Measurements from ENCODE around the gene NKRF. TPM values are rescaled to one million over a fixed set of nuclear protein-coding genes. Genes with fewer than 3 reads are reported as not detected.

Gene NKRF
- total RNA-seq, 6 donors from 2014 or later = 3.9 to 10.5 (median 7.0) TPM

GRCh38 chrX:119624417-119624816, 18.2 kb upstream of the NKRF start:
- Histone ChIP-seq H3K4me1 (no peaks in the 10 kb centered on the region), H3K4me3 (no peak overlapping the region), H3K36me3 (peaks cover 0 to 3% (median 0%) of the 10 kb centered on the region in 4 donors), H3K9me3 (no peaks in the 10 kb centered on the region), H3K27me3 (no peaks in the 10 kb centered on the region), H3K27ac (no peak overlapping the region)
- DNase-seq = no peak
- WGBS, 2 donors = 92 to 95% methylated on average over 6 to 11 of the region's 11 CpGs
- no peak for ATAC-seq (ENCODE audit: low FRiP score in 2 of 2)
- TF ChIP-seq EP300 (IDR thresholded peaks at IDR 0.05) = no peak
- TF ChIP-seq POLR2AphosphoS5 (IDR thresholded peaks at IDR 0.05) = no peak
- no peak for TF ChIP-seq POLR2A (IDR thresholded peaks at IDR 0.05)
- TF ChIP-seq CTCF (IDR thresholded peaks at IDR 0.05) = no peak

GRCh38 chrX:119622356-119623232, 16.4 kb upstream of the NKRF start:
- H3K4me1 ChIP-seq = no peaks in the 10 kb centered on the region
- TF ChIP-seq EP300 (IDR thresholded peaks at IDR 0.05) = no peak
- no peak for TF ChIP-seq CTCF (IDR thresholded peaks at IDR 0.05)
- TF ChIP-seq POLR2A (IDR thresholded peaks at IDR 0.05) = no peak
- no peak for TF ChIP-seq POLR2AphosphoS5 (IDR thresholded peaks at IDR 0.05)
- 43 to 68% methylated on average over 2 to 9 of the region's 9 CpGs for WGBS, 2 donors
- DNase-seq (peak in 1 of 2 donors; percentile 24), ATAC-seq (ENCODE audit: low FRiP score in 2 of 2) (peak in 1 of 2 donors; percentile 43)
- no peaks in the 10 kb centered on the region for H3K36me3 ChIP-seq
- no peaks in the 10 kb centered on the region for H3K9me3 ChIP-seq
- no peak overlapping the region for H3K4me3 ChIP-seq
- peak overlapping the region in 1 of 4 donors; percentile 58 for H3K27ac ChIP-seq
- no peaks in the 10 kb centered on the region for H3K27me3 ChIP-seq

DNA sequence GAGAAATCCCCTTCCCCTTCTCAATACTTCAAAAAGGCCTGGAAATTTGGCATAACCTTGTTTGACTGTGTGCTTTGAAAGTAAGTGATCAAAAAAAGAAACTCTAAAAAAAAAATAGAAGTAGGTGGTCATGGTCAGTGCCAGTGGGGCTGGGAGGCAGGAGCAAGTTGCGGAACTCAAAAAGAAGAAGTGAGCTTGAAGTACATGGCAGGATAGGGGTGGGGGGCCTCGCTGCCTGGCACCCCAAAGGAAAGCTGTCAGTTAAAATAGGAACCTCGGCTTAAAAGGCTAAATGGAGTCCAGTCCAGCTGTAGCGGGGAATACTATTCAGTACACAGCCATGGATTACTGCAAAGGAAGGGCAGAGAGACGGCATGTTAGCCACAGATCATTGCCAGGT, 12.2 kb upstream of the NKRF start:
- no peaks in the 10 kb centered on the region for H3K4me1 ChIP-seq
- H3K27ac ChIP-seq = peak overlapping the region in 1 of 4 donors; percentile 1
- ATAC-seq (ENCODE audit: low FRiP score in 2 of 2) = peak; percentile 50 to 55

DNA sequence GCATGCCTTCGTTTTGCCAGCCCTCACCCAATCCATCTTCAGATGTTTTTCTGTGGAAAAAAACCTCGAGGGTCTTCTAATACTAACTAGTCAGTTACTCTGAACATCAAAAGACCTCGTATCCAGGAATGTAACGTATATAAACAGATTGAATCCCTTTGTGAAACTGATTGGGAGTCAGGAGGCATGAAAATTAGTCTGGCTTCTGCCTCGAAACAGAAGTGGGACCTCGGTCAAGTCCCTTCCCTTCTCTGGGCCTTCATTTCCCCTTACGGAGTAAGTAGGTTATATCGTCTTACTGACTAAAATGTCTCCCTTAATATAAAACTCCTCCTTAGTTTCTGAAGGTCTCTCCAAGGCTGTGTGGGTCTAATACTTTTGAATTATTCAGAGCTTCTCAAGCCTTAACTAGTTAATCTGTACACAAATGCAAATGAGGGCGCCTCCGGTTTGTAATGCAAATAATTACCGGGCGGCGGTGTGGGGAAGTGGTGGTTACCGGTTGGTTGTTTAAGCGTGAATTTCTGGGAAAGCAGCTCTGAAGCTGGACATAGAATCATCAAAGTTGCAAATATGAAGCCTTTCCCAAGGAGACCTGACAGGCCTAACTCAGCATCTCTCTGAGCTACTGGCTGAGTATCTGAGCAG, 11.4 kb upstream of the NKRF start:
- H3K4me1 ChIP-seq = no peaks in the 10 kb centered on the region
- no peak for TF ChIP-seq CTCF (IDR thresholded peaks at IDR 0.05)
- TF ChIP-seq POLR2AphosphoS5 (IDR thresholded peaks at IDR 0.05) = no peak
- TF ChIP-seq POLR2A (IDR thresholded peaks at IDR 0.05) = no peak
- no peak for TF ChIP-seq EP300 (IDR thresholded peaks at IDR 0.05)
- DNase-seq (peak in 1 of 2 donors; percentile 25), ATAC-seq (ENCODE audit: low FRiP score in 2 of 2) (no peak)
- H3K27me3 ChIP-seq = no peaks in the 10 kb centered on the region
- H3K27ac ChIP-seq = peak overlapping the region in 1 of 4 donors; percentile 1
- no peaks in the 10 kb centered on the region for H3K9me3 ChIP-seq
- H3K4me3 ChIP-seq = no peak overlapping the region
- WGBS, 2 donors = 56 to 71% methylated on average over 15 of the region's 15 CpGs
- no peaks in the 10 kb centered on the region for H3K36me3 ChIP-seq

More for the DNA sequence above, 12.2 kb upstream of the NKRF start:
- Histone ChIP-seq H3K9me3 (no peaks in the 10 kb centered on the region), H3K27me3 (no peaks in the 10 kb centered on the region), H3K4me3 (no peak overlapping the region), H3K36me3 (no peaks in the 10 kb centered on the region)
- DNase-seq = peak in 1 of 2 donors; percentile 61
- WGBS, 2 donors = 55 to 66% methylated on average over 5 of the region's 5 CpGs
- no peak for TF ChIP-seq EP300 (IDR thresholded peaks at IDR 0.05)
- TF ChIP-seq CTCF (IDR thresholded peaks at IDR 0.05) = no peak
- no peak for TF ChIP-seq POLR2AphosphoS5 (IDR thresholded peaks at IDR 0.05)
- no peak for TF ChIP-seq POLR2A (IDR thresholded peaks at IDR 0.05)

Measured in upper lobe of left lung (tissue), 6 donors.